GM18873 (cell line): ENCODE measurements around the gene CHIC2.

ENCODE experiments used
- ATAC-seq: cut with Tn5 transposase; IDR thresholded peaks from one replicate; pipeline ENCODE4 v1.9.1; 2021; ENCODE audit warnings: mild to moderate bottlenecking, moderate library complexity, moderate number of reproducible peaks; ENCODE audit not compliant: unreplicated experiment, low FRiP score

CHIC2 gene

GRCh38 chr4:54015423-54016030 lies 48.9 kb downstream of the CHIC2 start:
- ATAC-seq: no peak

- ATAC-seq: no peak
Measured at GRCh38 chr4:54014666-54015160, 49.7 kb downstream of the CHIC2 start.

GRCh38 chr4:54011201-54011600 lies 53.2 kb downstream of the CHIC2 start:
- ATAC-seq: no peak

GRCh38 chr4:54006755-54007154 lies 57.6 kb downstream of the CHIC2 start:
- no peak for ATAC-seq

GRCh38 chr4:54005475-54005874 lies 58.9 kb downstream of the CHIC2 start:
- ATAC-seq: no peak

- no peak for ATAC-seq
Measured at GRCh38 chr4:54004463-54004862, 59.9 kb downstream of the CHIC2 start.

- ATAC-seq: no peak
Measured at GRCh38 chr4:54001668-54002365, 62.6 kb downstream of the CHIC2 start.

- no peak for ATAC-seq
Measured at GRCh38 chr4:53997898-53998297, 66.5 kb downstream of the CHIC2 start.

DNA sequence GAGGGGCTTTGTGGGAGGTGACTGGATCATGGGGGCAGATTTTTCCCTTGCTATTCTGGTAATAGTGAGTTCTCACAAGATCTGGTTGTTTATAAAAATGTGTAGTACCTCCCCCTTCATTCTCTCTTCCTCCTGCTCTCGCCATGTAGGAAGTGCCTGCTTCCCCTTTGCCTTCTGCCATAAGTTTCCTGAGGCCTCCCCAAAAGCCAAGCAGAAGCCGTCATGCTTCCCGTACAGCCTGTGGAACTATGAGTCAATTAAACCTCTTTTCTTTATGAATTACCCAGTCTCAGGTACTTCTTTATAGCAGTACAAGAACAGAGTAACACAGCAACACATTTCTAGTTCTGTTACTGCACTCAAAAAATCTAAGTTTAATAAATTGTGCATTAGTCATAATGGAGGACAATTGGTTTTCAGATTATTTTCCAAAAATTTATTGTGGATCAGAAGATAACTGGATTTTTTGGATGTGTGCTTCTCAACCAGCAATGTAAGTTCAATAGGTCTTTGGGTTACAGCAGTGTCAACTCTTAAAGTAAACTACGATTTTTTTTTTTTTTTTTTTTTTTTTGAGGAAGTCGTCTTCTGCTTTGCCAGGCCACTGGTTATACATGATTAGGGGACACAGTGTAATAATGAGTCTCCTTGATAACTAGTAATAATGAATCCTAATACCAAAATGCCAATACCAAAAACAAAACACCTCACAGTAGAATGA lies 69.9 kb downstream of the CHIC2 start:
- no peak for ATAC-seq

DNA sequence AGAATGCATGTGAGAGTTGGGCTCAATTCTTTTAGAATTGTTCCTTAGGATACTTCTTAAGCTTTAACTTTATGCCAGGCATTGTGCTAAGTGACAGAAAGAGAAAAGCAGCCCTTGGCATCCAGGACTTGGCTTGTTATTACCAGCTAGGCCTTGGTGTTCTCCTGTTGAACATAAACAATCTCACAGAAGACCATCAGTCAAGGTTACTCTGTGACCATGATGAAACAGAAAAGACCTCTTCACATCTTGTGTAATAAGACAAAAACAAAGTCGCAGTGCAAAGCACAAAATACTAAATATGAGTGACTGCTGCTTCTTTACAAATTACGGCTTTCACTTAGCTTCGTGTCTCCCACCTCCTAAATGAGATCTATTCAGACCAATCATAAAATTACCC lies 71.6 kb downstream of the CHIC2 start:
- no peak for ATAC-seq

DNA sequence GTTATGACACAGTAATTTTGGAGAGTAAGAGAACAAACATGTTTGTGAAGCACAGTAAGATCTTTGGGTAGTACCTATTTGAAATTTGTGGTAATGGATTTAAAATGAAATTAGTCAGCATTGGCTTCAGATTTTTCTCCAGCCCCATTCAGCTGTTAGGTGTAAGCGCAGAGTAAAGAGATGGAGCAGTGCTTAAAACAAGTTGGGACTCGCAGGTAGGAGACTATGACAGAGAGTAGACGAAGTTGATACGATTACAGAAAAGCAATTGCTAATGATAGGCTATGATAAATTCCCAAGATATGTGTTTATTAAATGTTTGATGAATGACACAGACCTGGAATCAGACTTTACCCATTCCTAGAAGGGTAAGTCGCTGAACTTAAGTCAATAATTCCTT lies 72.6 kb downstream of the CHIC2 start:
- no peak for ATAC-seq

DNA sequence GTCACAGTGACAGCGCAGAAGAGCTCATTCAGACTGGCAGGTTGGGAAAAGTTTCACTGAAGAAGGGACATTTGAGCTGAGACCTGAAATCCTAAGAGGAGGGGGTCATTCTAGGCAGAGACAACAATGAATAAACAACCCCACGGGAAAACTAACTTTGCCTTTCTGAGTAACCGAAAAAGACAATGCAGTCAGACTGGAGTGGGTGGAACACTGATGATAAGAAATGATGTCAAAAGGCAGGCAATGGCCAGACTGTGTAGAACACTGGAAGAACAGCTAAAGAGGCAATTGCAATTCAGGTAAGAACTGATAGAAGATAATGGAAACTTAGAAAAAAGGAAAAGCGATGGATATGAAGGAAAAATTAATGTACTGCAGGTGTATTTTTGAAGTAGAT lies 73.8 kb downstream of the CHIC2 start:
- no peak for ATAC-seq

GRCh38 chr4:53987761-53988171 lies 76.6 kb downstream of the CHIC2 start:
- ATAC-seq: no peak

- ATAC-seq: no peak
Measured at GRCh38 chr4:53986062-53986461, 78.3 kb downstream of the CHIC2 start.

GRCh38 chr4:53981567-53981966 lies 82.8 kb downstream of the CHIC2 start:
- ATAC-seq: no peak

GRCh38 chr4:53981066-53981465 lies 83.3 kb downstream of the CHIC2 start:
- ATAC-seq: no peak

GRCh38 chr4:53974561-53974960 lies 89.8 kb downstream of the CHIC2 start:
- ATAC-seq: no peak

- no peak for ATAC-seq
Measured at GRCh38 chr4:53967986-53968385, 96.4 kb downstream of the CHIC2 start.

DNA sequence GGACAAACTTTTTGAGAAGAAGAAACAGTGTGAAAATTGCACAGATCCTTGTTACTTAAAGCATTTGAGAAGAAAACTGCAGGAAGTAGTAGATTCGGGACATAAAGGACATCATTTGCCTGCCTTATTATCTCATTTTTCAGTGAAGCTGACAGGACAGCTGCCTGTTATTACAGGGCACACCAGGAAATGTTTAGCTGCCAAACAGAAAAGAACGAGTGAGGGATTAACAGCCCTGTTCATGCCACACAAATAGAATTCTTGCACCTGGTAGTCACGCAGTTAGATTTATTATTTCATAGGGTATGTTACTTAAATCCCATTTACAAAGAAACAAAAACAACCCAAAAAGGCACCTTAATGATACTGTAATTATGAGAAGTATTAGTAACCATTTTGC lies 100.6 kb downstream of the CHIC2 start:
- ATAC-seq: no peak

DNA sequence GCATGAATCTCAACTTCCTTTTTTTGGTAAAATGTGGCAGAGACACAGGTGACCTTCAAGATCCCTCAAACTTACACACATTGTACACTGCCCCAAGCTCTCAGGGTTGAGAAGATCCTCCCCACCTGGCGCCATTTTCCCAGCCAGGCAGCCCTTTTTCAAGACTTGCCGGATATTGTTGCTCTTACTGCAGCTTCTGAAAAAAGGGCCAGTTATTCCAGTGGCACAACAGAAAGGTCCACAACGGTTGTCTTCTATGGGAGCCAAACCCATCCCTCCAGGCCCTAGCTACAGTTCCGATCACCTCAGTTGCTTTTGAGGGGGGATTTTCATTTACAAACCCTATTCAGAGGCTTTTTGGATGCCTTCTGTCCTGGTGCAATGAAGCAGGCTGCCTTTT lies 101.1 kb downstream of the CHIC2 start:
- no peak for ATAC-seq

DNA sequence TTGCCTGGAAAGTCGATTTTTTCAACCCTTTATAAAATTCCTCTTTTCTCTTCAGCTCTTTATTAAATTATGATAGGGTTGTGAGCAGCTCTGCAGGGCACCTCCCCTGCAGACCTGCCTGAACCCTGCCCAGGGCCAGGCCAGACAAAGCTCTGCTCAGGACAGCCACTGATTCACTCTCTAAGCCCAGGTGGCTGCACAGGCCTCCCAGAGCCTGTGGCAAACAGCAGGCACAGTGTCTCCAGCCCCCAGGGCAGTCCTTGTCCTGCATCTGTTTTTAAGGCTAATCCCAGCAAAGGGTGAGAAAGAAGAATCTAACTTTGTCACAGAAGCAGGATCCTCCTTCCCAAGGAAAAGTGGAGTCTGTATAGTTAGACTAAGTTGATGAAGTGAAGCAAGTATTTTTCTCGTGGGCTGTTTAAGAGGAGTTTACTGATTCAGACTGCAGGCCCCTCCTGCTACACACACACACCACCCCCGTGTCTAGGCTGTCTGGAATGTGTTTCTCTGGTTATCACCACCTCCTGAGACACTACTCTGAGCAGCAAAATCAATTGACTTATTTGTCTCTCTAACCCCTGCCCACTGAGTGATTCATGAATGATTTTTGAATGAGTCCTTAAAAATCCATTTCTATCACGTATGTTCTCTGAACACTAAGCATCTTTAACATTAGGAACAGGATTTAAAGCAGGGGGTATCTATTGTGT lies 101.7 kb downstream of the CHIC2 start:
- ATAC-seq: no peak
